Dermis lymphatic vessel endothelial cell (primary cell): ENCODE measurements around the gene UBE2G1. TPM values are rescaled to one million over a fixed set of nuclear protein-coding genes. Genes with fewer than 3 reads are reported as not detected.

Experiments
- total RNA-seq: library from RNA; depleted of rRNA; stranded (reverse); fragments of >200 nt; gene quantifications from 2 replicates; pipeline ENCODE4 v1.2.1, GENCODE V29; 2014

Gene UBE2G1
- total RNA-seq = 33.9 and 37.3 TPM in 2 replicates

GRCh38 chr17:4366327-4367063, at the start of gene UBE2G1:
UBE2G1 (minus strand) TSS chr17:4366675; CDS start chr17:4366316, 359 bp downstream.

GRCh38 chr17:4263282-4264215, 102.9 kb downstream of the UBE2G1 start, which contains the start of gene ANKFY1:
ANKFY1 (minus strand) TSS chr17:4263979; CDS start chr17:4263941, 38 bp downstream.

Other genes with a start within 250 kb of the UBE2G1 start
- gene ZZEF1, start 223.6 kb downstream of the UBE2G1 start, total RNA-seq = 29.0 and 31.1 TPM in 2 replicates
- gene CYB5D2, start 223.5 kb downstream of the UBE2G1 start, total RNA-seq = 62.2 and 65.9 TPM in 2 replicates
- gene ANKFY1, start 102.7 kb downstream of the UBE2G1 start, total RNA-seq = 24.3 and 33.8 TPM in 2 replicates
- gene SPNS3, start 67.3 kb upstream of the UBE2G1 start, total RNA-seq = 0.11 and 0.52 TPM in 2 replicates
- 46.9 and 59.2 TPM in 2 replicates for gene SPNS2, start 132.2 kb upstream of the UBE2G1 start, total RNA-seq
- gene MYBBP1A, start 188.7 kb upstream of the UBE2G1 start, total RNA-seq = 19.0 and 26.3 TPM in 2 replicates
- gene GGT6, start 193.9 kb upstream of the UBE2G1 start, total RNA-seq = not detected in 2 replicates
- not detected in 2 replicates for gene SMTNL2, start 217.9 kb upstream of the UBE2G1 start, total RNA-seq